HEK293 (cell line): Measurements from ENCODE around the gene MAP3K20.

ENCODE experiments used
- YY1 ChIP-seq: fragments of 450-650 bp; formaldehyde crosslinking; IDR thresholded peaks from 2 replicates; pipeline ENCODE4 v1.5.1; 2018; ENCODE audit warnings: missing biosample characterization, missing genetic modification characterization
- ZEB2 ChIP-seq: fragments of 450-650 bp; formaldehyde crosslinking; IDR thresholded peaks from 2 replicates; pipeline ENCODE4 v1.5.1; 2016; ENCODE audit warnings: missing biosample characterization, missing genetic modification characterization

- no peak for TF ChIP-seq ZEB2 (tag by site-specific recombination)
- TF ChIP-seq YY1 (tag by site-specific recombination): no peak
These were observed 153.4 kb downstream of the MAP3K20 start for GRCh38 chr2:173229086-173229485.
